HepG2 (cell line): ENCODE results near the gene PRRC2A. TPM values are rescaled to one million over a fixed set of nuclear protein-coding genes. Genes with fewer than 3 reads are reported as not detected.

ENCODE experiments used
- AGO2 ChIP-seq: fragments of 200-400 bp; formaldehyde crosslinking; optimal IDR thresholded peaks from 2 replicates; pipeline ENCODE3; 2017; ENCODE audit warnings: mild to moderate bottlenecking, low read depth, low read length, moderate library complexity
- CREB1 ChIP-seq, 2 experiments: fragments of 450-650 bp in 1 of 2; IDR thresholded peaks; 2 replicates each; pipeline ENCODE4 v1.6.1; 2016 to 2017; ENCODE audit warnings: control low read depth in 1 of 2, mild to moderate bottlenecking in 1 of 2, missing compliant biosample characterization in 1 of 2, missing genetic modification characterization in 1 of 2
- E2F1 ChIP-seq: sonication (generic); formaldehyde crosslinking; IDR thresholded peaks from 2 replicates; pipeline ENCODE4 v1.5.0; 2020; ENCODE audit warnings: missing genetic modification reagents
- ETV6 ChIP-seq: sonication (generic); formaldehyde crosslinking; conservative IDR thresholded peaks from 2 replicates; pipeline ENCODE4 v1.4.0; 2020; ENCODE audit warnings: missing genetic modification reagents
- HOXA3 ChIP-seq: sonication (generic); formaldehyde crosslinking; IDR thresholded peaks from 2 replicates; pipeline ENCODE4 v1.5.0; 2020; ENCODE audit warnings: missing genetic modification reagents
- MEIS2 ChIP-seq: sonication (generic); formaldehyde crosslinking; IDR thresholded peaks from 2 replicates; pipeline ENCODE4 v1.9.0; 2021; ENCODE audit warnings: mild to moderate bottlenecking, missing genetic modification reagents
- TAF15 ChIP-seq: fragments of 200-400 bp; formaldehyde crosslinking; IDR thresholded peaks from one replicate; pipeline ENCODE4 v1.6.1; 2018; ENCODE audit warnings: mild to moderate bottlenecking, low read depth, low read length; ENCODE audit not compliant: poor library complexity, severe bottlenecking
- TSC22D2 ChIP-seq: sonication (generic); formaldehyde crosslinking; IDR thresholded peaks from 2 replicates; pipeline ENCODE4 v1.5.1; 2020; ENCODE audit warnings: missing genetic modification reagents, mild to moderate bottlenecking, borderline replicate concordance
- XBP1 ChIP-seq: sonication (generic); formaldehyde crosslinking; IDR thresholded peaks from 2 replicates; pipeline ENCODE4 v1.5.0; 2020; ENCODE audit warnings: missing genetic modification reagents
- ZBTB38 ChIP-seq: sonication (generic); formaldehyde crosslinking; IDR thresholded peaks from 2 replicates; pipeline ENCODE4 v1.5.1; 2020; ENCODE audit warnings: mild to moderate bottlenecking, missing genetic modification reagents
- ZC3H4 ChIP-seq: sonication (generic); formaldehyde crosslinking; IDR thresholded peaks from 2 replicates; pipeline ENCODE4 v1.4.0; 2020; ENCODE audit warnings: missing genetic modification reagents, borderline replicate concordance
- ZIK1 ChIP-seq: sonication (generic); formaldehyde crosslinking; IDR thresholded peaks from 2 replicates; pipeline ENCODE4 v1.5.0; 2020; ENCODE audit warnings: mild to moderate bottlenecking, low read depth, missing genetic modification reagents, borderline replicate concordance
- ZMAT5 ChIP-seq: sonication (generic); formaldehyde crosslinking; IDR thresholded peaks from 2 replicates; pipeline ENCODE4 v1.5.0; 2020; ENCODE audit warnings: mild to moderate bottlenecking, low read depth, missing genetic modification reagents, borderline replicate concordance
- ZNF18 ChIP-seq: sonication (generic); formaldehyde crosslinking; IDR thresholded peaks from 2 replicates; pipeline ENCODE4 v1.8.0; 2022; ENCODE audit warnings: mild to moderate bottlenecking, missing genetic modification reagents; ENCODE audit not compliant: insufficient replicate concordance
- ZNF33B ChIP-seq: sonication (generic); formaldehyde crosslinking; IDR thresholded peaks from 2 replicates; pipeline ENCODE4 v1.5.1; 2020; ENCODE audit warnings: mild to moderate bottlenecking, missing genetic modification reagents
- ZNF382 ChIP-seq: sonication (generic); formaldehyde crosslinking; IDR thresholded peaks from 2 replicates; pipeline ENCODE4 v1.5.0; 2020; ENCODE audit warnings: missing genetic modification reagents, mild to moderate bottlenecking, borderline replicate concordance
- ZNF746 ChIP-seq: sonication (generic); formaldehyde crosslinking; IDR thresholded peaks from 2 replicates; pipeline ENCODE4 v1.8.0; 2022; ENCODE audit warnings: mild to moderate bottlenecking, missing genetic modification reagents
- ZSCAN29 ChIP-seq: sonication (generic); formaldehyde crosslinking; conservative IDR thresholded peaks from 2 replicates; pipeline ENCODE4 v1.4.0; 2020; ENCODE audit warnings: mild to moderate bottlenecking, missing genetic modification reagents
- polyA plus RNA-seq, 8 experiments: library from polyadenylated mRNA; depleted of rRNA in 3 of 8; stranded (reverse) in 7 of 8; unstranded in 1 of 8; fragments of >200 nt; fragmentation: Illumina TruSeq in 4 of 8; extraction: Trizol in 4 of 8; gene quantifications; 2 replicates each; pipeline versions ENCODE4 v1.2.1 to v1.2.3, GENCODE V29; 2011 to 2016; ENCODE audit warnings: low read depth in 4 of 8, missing spikeins in 1 of 8, mixed read lengths in 1 of 8; ENCODE audit not compliant: insufficient read depth in 1 of 8
- total RNA-seq, 5 experiments: library from RNA; depleted of rRNA; stranded (reverse); fragments of >200 nt; fragmentation: Illumina TruSeq; extraction: Trizol; gene quantifications; 2 replicates each; pipeline ENCODE4 v1.2.3, GENCODE V29; 2016; ENCODE audit warnings: low read depth in 1 of 5
- TF ChIP-seq, protein P1 (sequence below): sonication (generic); formaldehyde crosslinking; IDR thresholded peaks from 2 replicates; pipeline ENCODE4 v1.4.0; 2020; ENCODE audit warnings: mild to moderate bottlenecking, missing genetic modification reagents
- TF ChIP-seq, protein P2 (sequence below): IDR thresholded peaks from 2 replicates; pipeline ENCODE4 v1.6.1; 2016; ENCODE audit warnings: missing biosample characterization, missing genetic modification reagents, low read depth

The PRRC2A gene
- total and polyA plus RNA-seq, 2 of the 13 experiments (the other 11 are each of a cell fraction or from before 2014, with no cell fraction given): 38.9 to 47.4 TPM

GRCh38 chr6:31580807-31581433, 39.6 kb upstream of the PRRC2A start (continued):
- no peak for TF ChIP-seq E2F1 (CRISPR knock-in tag)
- TF ChIP-seq ZNF33B (CRISPR knock-in tag): 0 out of 2 replicates have a peak, but pooled peaks have one; percentile 44
- no peak for TF ChIP-seq AGO2
- TF ChIP-seq ZSCAN29 (CRISPR knock-in tag): 0 out of 2 replicates have a peak, but pooled peaks have one; percentile 21
- TF ChIP-seq TSC22D2 (CRISPR knock-in tag): peak; percentile 38; the same call in 1 of the 2 replicates
- TF ChIP-seq ZIK1: peak; percentile 73; the same call in 1 of the 2 replicates
- TF ChIP-seq TAF15: peak; percentile 45
- no peak for TF ChIP-seq XBP1 (CRISPR knock-in tag)
- no peak for TF ChIP-seq ZNF746
- no peak for TF ChIP-seq ZC3H4 (CRISPR knock-in tag)
- peak; percentile 52; the same call in 1 of the 2 replicates for TF ChIP-seq HOXA3 (CRISPR knock-in tag)
- TF ChIP-seq ETV6 (CRISPR knock-in tag): no peak; the same call in none of the 2 replicates
- peak; percentile 76 for TF ChIP-seq ZBTB38
- TF ChIP-seq ZNF382 (CRISPR knock-in tag): no peak
- TF ChIP-seq, protein P1, sequence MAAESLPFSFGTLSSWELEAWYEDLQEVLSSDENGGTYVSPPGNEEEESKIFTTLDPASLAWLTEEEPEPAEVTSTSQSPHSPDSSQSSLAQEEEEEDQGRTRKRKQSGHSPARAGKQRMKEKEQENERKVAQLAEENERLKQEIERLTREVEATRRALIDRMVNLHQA (CRISPR knock-in tag): no peak
- peak; percentile 41; the same call in 1 of the 2 replicates for TF ChIP-seq CREB1 (IDR thresholded peaks at IDR 0.05)
- no peak for TF ChIP-seq CREB1 (CRISPR knock-in tag; IDR thresholded peaks at IDR 0.05)
- peak; percentile 66; the same call in 1 of the 2 replicates for TF ChIP-seq MEIS2
- no peak for TF ChIP-seq ZMAT5 (CRISPR knock-in tag)
- TF ChIP-seq, protein P2, sequence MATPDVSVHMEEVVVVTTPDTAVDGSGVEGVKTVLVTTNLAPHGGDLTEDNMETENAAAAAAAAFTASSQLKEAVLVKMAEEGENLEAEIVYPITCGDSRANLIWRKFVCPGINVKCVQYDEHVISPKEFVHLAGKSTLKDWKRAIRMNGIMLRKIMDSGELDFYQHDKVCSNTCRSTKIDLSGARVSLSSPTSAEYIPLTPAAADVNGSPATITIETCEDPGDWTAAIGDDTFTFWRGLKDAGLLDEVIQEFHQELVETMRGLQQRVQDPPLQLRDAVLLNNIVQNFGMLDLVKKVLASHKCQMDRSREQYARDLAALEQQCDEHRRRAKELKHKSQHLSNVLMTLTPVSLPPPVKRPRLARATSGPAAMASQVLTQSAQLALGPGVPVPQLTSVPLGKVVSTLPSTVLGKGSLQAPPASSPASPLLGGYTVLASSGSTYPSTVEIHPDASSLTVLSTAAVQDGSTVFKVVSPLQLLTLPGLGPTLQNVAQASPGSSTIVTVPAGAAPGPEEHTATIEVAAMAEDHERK (CRISPR knock-in tag): no peak
- TF ChIP-seq ZNF18 (CRISPR knock-in tag): no peak
